ENCODE data around the gene APOE.

DNA sequence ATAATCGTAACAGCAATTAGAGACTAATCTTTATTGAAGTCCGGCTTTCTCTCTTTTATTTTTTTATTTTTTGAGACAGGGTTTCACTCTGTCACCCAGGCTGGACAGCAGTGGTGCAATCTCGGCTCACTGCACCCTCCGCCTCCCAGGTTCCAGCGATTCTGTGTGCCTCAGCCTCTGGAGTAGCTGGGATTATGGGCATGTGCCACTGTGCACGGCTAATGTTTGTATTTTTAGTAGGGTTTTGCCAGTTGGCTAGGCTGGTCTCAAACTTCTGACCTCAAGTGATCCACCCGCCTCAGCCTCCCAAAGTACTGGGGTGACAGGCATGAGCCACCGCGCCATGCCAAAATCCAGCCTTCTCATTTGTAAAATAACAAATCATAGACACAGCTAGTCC lies 44.0 kb downstream of the APOE start:
- TF ChIP-seq, protein P1, sequence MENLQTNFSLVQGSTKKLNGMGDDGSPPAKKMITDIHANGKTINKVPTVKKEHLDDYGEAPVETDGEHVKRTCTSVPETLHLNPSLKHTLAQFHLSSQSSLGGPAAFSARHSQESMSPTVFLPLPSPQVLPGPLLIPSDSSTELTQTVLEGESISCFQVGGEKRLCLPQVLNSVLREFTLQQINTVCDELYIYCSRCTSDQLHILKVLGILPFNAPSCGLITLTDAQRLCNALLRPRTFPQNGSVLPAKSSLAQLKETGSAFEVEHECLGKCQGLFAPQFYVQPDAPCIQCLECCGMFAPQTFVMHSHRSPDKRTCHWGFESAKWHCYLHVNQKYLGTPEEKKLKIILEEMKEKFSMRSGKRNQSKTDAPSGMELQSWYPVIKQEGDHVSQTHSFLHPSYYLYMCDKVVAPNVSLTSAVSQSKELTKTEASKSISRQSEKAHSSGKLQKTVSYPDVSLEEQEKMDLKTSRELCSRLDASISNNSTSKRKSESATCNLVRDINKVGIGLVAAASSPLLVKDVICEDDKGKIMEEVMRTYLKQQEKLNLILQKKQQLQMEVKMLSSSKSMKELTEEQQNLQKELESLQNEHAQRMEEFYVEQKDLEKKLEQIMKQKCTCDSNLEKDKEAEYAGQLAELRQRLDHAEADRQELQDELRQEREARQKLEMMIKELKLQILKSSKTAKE (CRISPR knock-in tag; IDR thresholded peaks at IDR 0.05; ENCODE audit: borderline replicate concordance), result no peak
- TF ChIP-seq YY1 (IDR thresholded peaks at IDR 0.05; ENCODE audit: insufficient read depth, insufficient replicate concordance, low read depth, low read length), result no peak

All from HepG2 (cell line).